H1 (cell line): Measurements from ENCODE around the gene MYH3. TPM values are rescaled to one million over a fixed set of nuclear protein-coding genes. Genes with fewer than 3 reads are reported as not detected.

ENCODE experiments used
- CTCF ChIA-PET: fragments of 300-600 bp; sonication (Branson Sonifier 250); formaldehyde crosslinking; loops from one replicate; lab custom pipeline; 2021; ENCODE audit not compliant: partially characterized antibody; lab: Charles Lee
- POLR2A ChIA-PET: fragments of 300-600 bp; sonication (Branson Sonifier 250); formaldehyde crosslinking; loops from one replicate; lab custom pipeline; 2021; ENCODE audit warnings: inconsistent platforms; ENCODE audit not compliant: partially characterized antibody; lab: Charles Lee
- DNase-seq, 2 experiments: peaks; one replicate each; pipeline versions ENCODE4 v3.0.0 to v3.0.0-alpha.2; 2010 to 2022; ENCODE audit warnings: low spot score in 2 of 2, low read depth in 1 of 2, mixed read lengths in 1 of 2
- FAIRE-seq: peaks from 2 replicates; lab custom pipeline; 2011; peaks lifted over from hg19 to GRCh38; lab: Jason Lieb, UNC
- H2AFZ ChIP-seq: 2 replicates; pipeline ENCODE4 v1.8.1; 2012; ENCODE audit warnings: low read length, inconsistent platforms
- H2AK5ac ChIP-seq: 2 replicates; pipeline ENCODE4 v1.6.1; 2013; ENCODE audit warnings: low read depth, low read length
- H2BK120ac ChIP-seq: replicated peaks from 2 replicates; pipeline ENCODE3; 2013; ENCODE audit warnings: low read depth, low read length, inconsistent platforms
- H2BK12ac ChIP-seq: 2 replicates; pipeline ENCODE4 v1.6.1; 2013; ENCODE audit warnings: low read depth, low read length
- H2BK15ac ChIP-seq: 2 replicates; pipeline ENCODE4 v1.6.1; 2013; ENCODE audit warnings: low read length
- H2BK20ac ChIP-seq: 2 replicates; pipeline ENCODE4 v1.6.1; 2013; ENCODE audit warnings: low read length
- H2BK5ac ChIP-seq: 2 replicates; pipeline ENCODE4 v1.6.1; 2013; ENCODE audit warnings: low read depth, low read length
- H3K14ac ChIP-seq: 2 replicates; pipeline ENCODE4 v1.6.1; 2013; ENCODE audit warnings: inconsistent platforms; ENCODE audit not compliant: insufficient read length
- H3K18ac ChIP-seq: 2 replicates; pipeline ENCODE4 v1.6.1; 2013; ENCODE audit warnings: low read length; ENCODE audit errors: extremely low read depth
- H3K23ac ChIP-seq: 2 replicates; pipeline ENCODE4 v1.6.1; 2013; ENCODE audit warnings: inconsistent platforms; ENCODE audit not compliant: insufficient read length
- H3K23me2 ChIP-seq: 2 replicates; pipeline ENCODE4 v1.6.1; 2013; ENCODE audit warnings: low read depth, low read length
- H3K27ac ChIP-seq: 2 replicates; pipeline ENCODE4 v1.6.1; 2011; ENCODE audit warnings: low read depth, low read length, inconsistent platforms
- H3K27me3 ChIP-seq, 4 experiments: replicated peaks in 1 of 4; 1 replicate in 1 of 4; 2 replicates in 3 of 4; pipeline versions ENCODE4 v1.6.1 to v1.8.1; 2011 to 2013; ENCODE audit warnings: low read length in 3 of 4, mild to moderate bottlenecking in 3 of 4, inconsistent platforms in 2 of 4, mixed read lengths in 2 of 4, moderate library complexity in 1 of 4; ENCODE audit not compliant: control insufficient read depth in 3 of 4, insufficient read depth in 3 of 4; ENCODE audit errors: extremely low read depth in 1 of 4
- H3K36me3 ChIP-seq, 4 experiments: 2 replicates each; pipeline versions ENCODE4 v1.6.1 to v1.8.1; 2011 to 2013; ENCODE audit warnings: mild to moderate bottlenecking in 4 of 4, low read length in 3 of 4, moderate library complexity in 2 of 4, control low read depth in 1 of 4, inconsistent platforms in 1 of 4; ENCODE audit not compliant: insufficient read depth in 4 of 4, control insufficient read depth in 2 of 4
- H3K4ac ChIP-seq: replicated peaks from 2 replicates; pipeline ENCODE3; 2013; ENCODE audit warnings: low read length, low read depth, mixed read lengths, inconsistent platforms; ENCODE audit not compliant: insufficient read length
- H3K4me1 ChIP-seq, 4 experiments: replicated peaks in 1 of 4; 1 replicate in 1 of 4; 2 replicates in 3 of 4; pipeline versions ENCODE4 v1.6.1 to v1.8.1; 2011 to 2013; ENCODE audit warnings: low read length in 3 of 4, inconsistent platforms in 2 of 4, mixed read lengths in 1 of 4; ENCODE audit not compliant: insufficient read depth in 4 of 4, control insufficient read depth in 3 of 4
- H3K4me2 ChIP-seq, 2 experiments: 2 replicates each; pipeline versions ENCODE4 v1.6.1 to v1.8.1; 2011 to 2013; ENCODE audit warnings: low read depth in 2 of 2, low read length in 2 of 2, control low read depth in 1 of 2, inconsistent platforms in 1 of 2, mild to moderate bottlenecking in 1 of 2; ENCODE audit not compliant: insufficient read depth in 1 of 2
- H3K4me3 ChIP-seq, 4 experiments: fragments of 200-600, 300-600 bp in 1 of 4; sonication (generic), shearing (Covaris generic), sonication (Bioruptor Twin) in 1 of 4; 2 replicates each; pipeline versions ENCODE4 v1.5.1 to v1.8.1; 2011 to 2016; ENCODE audit warnings: low read length in 4 of 4, low read depth in 3 of 4, control low read depth in 2 of 4, inconsistent platforms in 2 of 4, mild to moderate bottlenecking in 2 of 4, mixed read lengths in 1 of 4, moderate library complexity in 1 of 4; ENCODE audit not compliant: insufficient read depth in 2 of 4; ENCODE audit errors: extremely low read depth in 1 of 4
- H3K56ac ChIP-seq: replicated peaks from 2 replicates; pipeline ENCODE3; 2013; ENCODE audit warnings: low read depth, mild to moderate bottlenecking, mixed read lengths, low read length, inconsistent platforms; ENCODE audit not compliant: insufficient read length
- H3K79me1 ChIP-seq: 2 replicates; pipeline ENCODE4 v1.6.1; 2013; ENCODE audit warnings: low read depth, low read length, control low read depth
- H3K79me2 ChIP-seq, 2 experiments: 2 replicates each; pipeline versions ENCODE4 v1.6.1 to v1.8.1; 2012 to 2013; ENCODE audit warnings: low read length in 2 of 2, mild to moderate bottlenecking in 2 of 2, inconsistent platforms in 1 of 2; ENCODE audit not compliant: insufficient read depth in 2 of 2, control insufficient read depth in 1 of 2
- H3K9ac ChIP-seq, 4 experiments: replicated peaks in 1 of 4; 1 replicate in 1 of 4; 2 replicates in 3 of 4; pipeline versions ENCODE4 v1.6.1 to v1.8.1; 2011 to 2013; ENCODE audit warnings: low read depth in 3 of 4, low read length in 3 of 4, control low read depth in 2 of 4, mild to moderate bottlenecking in 2 of 4, moderate library complexity in 2 of 4, inconsistent platforms in 1 of 4; ENCODE audit errors: extremely low read depth in 1 of 4
- H3K9me3 ChIP-seq, 2 experiments: 2 replicates each; pipeline versions ENCODE4 v1.6.1 to v1.8.1; 2012 to 2013; ENCODE audit warnings: mild to moderate bottlenecking in 2 of 2, moderate library complexity in 2 of 2, control low read depth in 1 of 2, inconsistent platforms in 1 of 2, low read depth in 1 of 2, low read length in 1 of 2, mixed read lengths in 1 of 2; ENCODE audit not compliant: insufficient read depth in 2 of 2
- H4K20me1 ChIP-seq, 2 experiments: replicated peaks in 1 of 2; 2 replicates each; pipeline versions ENCODE3 to v1.8.1; 2011 to 2013; ENCODE audit warnings: inconsistent platforms in 2 of 2, low read length in 2 of 2, mild to moderate bottlenecking in 1 of 2; ENCODE audit not compliant: insufficient read depth in 2 of 2, control insufficient read depth in 1 of 2
- H4K5ac ChIP-seq: 2 replicates; pipeline ENCODE4 v1.6.1; 2013; ENCODE audit warnings: low read length, low read depth, mixed read lengths, inconsistent platforms; ENCODE audit not compliant: insufficient read length
- H4K8ac ChIP-seq: 2 replicates; pipeline ENCODE4 v1.8.0; 2013; ENCODE audit warnings: mild to moderate bottlenecking, moderate library complexity, low read length, inconsistent platforms; ENCODE audit not compliant: insufficient read depth; ENCODE audit errors: extremely low read depth
- H4K91ac ChIP-seq: replicated peaks from 2 replicates; pipeline ENCODE3; 2013; ENCODE audit warnings: low read length, mixed read lengths, inconsistent platforms; ENCODE audit not compliant: insufficient read length
- BRCA1 ChIP-seq: IDR thresholded peaks from 2 replicates; pipeline ENCODE4 v1.6.1; 2012; ENCODE audit warnings: low read depth, low read length, improper control_type of control experiment
- CHD1 ChIP-seq: IDR thresholded peaks from 2 replicates; pipeline ENCODE4 v1.6.1; 2012; ENCODE audit warnings: low read depth, low read length, improper control_type of control experiment
- MAFK ChIP-seq: IDR thresholded peaks from 2 replicates; pipeline ENCODE4 v1.6.1; 2012; ENCODE audit warnings: low read depth, mild to moderate bottlenecking, improper control_type of control experiment, low read length
- POLR2A ChIP-seq, 2 experiments: IDR thresholded peaks; 1 replicate in 1 of 2; 2 replicates in 1 of 2; pipeline ENCODE4 v1.6.1; 2011; ENCODE audit warnings: low read depth in 2 of 2, low read length in 2 of 2, mild to moderate bottlenecking in 2 of 2; ENCODE audit errors: control extremely low read depth in 1 of 2
- RFX5 ChIP-seq: IDR thresholded peaks from 2 replicates; pipeline ENCODE4 v1.6.1; 2011; ENCODE audit warnings: low read depth, low read length, improper control_type of control experiment, borderline replicate concordance
- WGBS, 2 experiments: shearing (Covaris generic) in 1 of 2; methylation state at CpG; one replicate each; pipeline versions ENCODE4 v1.1.6 to v1.1.7; 2013 to 2015; ENCODE audit warnings: low lambda C conversion rate in 2 of 2, mixed read lengths in 2 of 2, inconsistent platforms in 1 of 2, low coverage in 1 of 2, missing lambda C conversion rate in 1 of 2; ENCODE audit not compliant: insufficient replicate concordance in 2 of 2, insufficient coverage in 1 of 2, insufficient read length in 1 of 2; ENCODE audit errors: extremely low coverage in 1 of 2, missing lambda C conversion rate in 1 of 2; 5-methylcytosine and 5-hydroxymethylcytosine counted together
- polyA plus RNA-seq, 7 experiments: library from polyadenylated mRNA; depleted of rRNA in 3 of 7; stranded (reverse) in 5 of 7; unstranded in 2 of 7; fragments of >200 nt in 5 of 7; fragments of 200-250 nt in 2 of 7; gene quantifications; 1 replicate in 5 of 7; 2 replicates in 1 of 7; 4 replicates in 1 of 7; pipeline versions ENCODE4 v1.2.1 to v1.2.3, GENCODE V29; 2011 to 2013; ENCODE audit warnings: missing spikeins in 2 of 7, mixed read lengths in 2 of 7
- total RNA-seq: library from RNA; stranded (reverse); fragmentation: NEBNext Ultra II Directional; extraction: Animal tissue kit (Norgen Biotek cat#: 25700); gene quantifications from 2 replicates; pipeline ENCODE4 v1.2.1, GENCODE V29; 2021

The MYH3 gene
- total and polyA plus RNA-seq, 2 of the 8 experiments (the other 6 are each of a cell fraction or from before 2014, with no cell fraction given), result 0.65 to 1.8 TPM

- H3K23ac ChIP-seq, result no peak overlapping the region
- no peak overlapping the region for H3K56ac ChIP-seq
- H3K4me1 ChIP-seq, result no peaks in the 10 kb centered on the region
- H4K5ac ChIP-seq, result no peak overlapping the region
- no peaks in the 10 kb centered on the region for H3K79me2 ChIP-seq
- no peak for DNase-seq
- 93% methylated on average over 11 of the region's 11 CpGs; no CpG with 5 or more reads in 1 of the 2 experiments for WGBS, 2 experiments
- H2BK20ac ChIP-seq, result no peak overlapping the region
- TF ChIP-seq BRCA1, result no peak
- TF ChIP-seq POLR2A (IDR thresholded peaks at IDR 0.05; ENCODE audit: control extremely low read depth in 1 of 2, low read depth in 2 of 2, low read length in 2 of 2), result no peak
- no peak for TF ChIP-seq CHD1
- TF ChIP-seq RFX5, result no peak
- no peak for TF ChIP-seq MAFK
- TF ChIP-seq, all 59 proteins: peak for 0
- Histone ChIP-seq H2BK120ac (no peak overlapping the region), H3K14ac (no peak overlapping the region), H2BK5ac (no peak overlapping the region), H2AK5ac (no peak overlapping the region), H4K8ac (no peak overlapping the region), H3K23me2 (no peaks in the 10 kb centered on the region), H3K9ac (no peak overlapping the region), H3K36me3 (no peaks in the 10 kb centered on the region), H3K4me3 (no peak overlapping the region), H3K18ac (no peak overlapping the region), H4K20me1 (no peaks in the 10 kb centered on the region), H4K91ac (no peak overlapping the region), H2BK12ac (no peak overlapping the region), H2AFZ (no peak overlapping the region), H3K9me3 (no peaks in the 10 kb centered on the region), H2BK15ac (no peak overlapping the region), H3K4ac (no peak overlapping the region), H3K27me3 (no peaks in the 10 kb centered on the region), H3K4me2 (no peak overlapping the region), H3K79me1 (no peaks in the 10 kb centered on the region), H3K27ac (no peak overlapping the region)
- ChIA-PET POLR2A (interaction anchor here (0.7 to 1.3 kb wide), 2 partner anchors 20 to 40 kb away, joined by 3 to 4 read pairs; no protein-coding TSS in a partner anchor), CTCF (interaction anchor here (0.6 to 4.8 kb wide), 7 partner anchors 7 to 182 kb away, joined by 3 to 39 read pairs (median 3); no protein-coding TSS in a partner anchor)
- no peak for FAIRE-seq
Observed at GRCh38 chr17:10652984-10653659, 4.0 kb downstream of the MYH3 start.
